Coronary artery (tissue), 2 donors: ENCODE results near the gene ZNF138.

ENCODE experiments used
- DNase-seq: peaks from one replicate; pipeline ENCODE4 v3.0.0-alpha.2; 2017; ENCODE audit warnings: low spot score
- H3K27ac ChIP-seq, 2 donors: fragments of 200-600 bp; sonication (generic); one replicate each; pipeline ENCODE4 v1.5.1; 2016 to 2019
- H3K4me3 ChIP-seq: fragments of 200-600 bp; sonication (generic); 2 replicates; pipeline ENCODE4 v1.5.1; 2016; ENCODE audit warnings: mild to moderate bottlenecking, moderate library complexity
- TF ChIP-seq, protein P1 (sequence below): fragments of 200-600 bp; sonication (generic); IDR thresholded peaks from one replicate; pipeline ENCODE4 v1.5.1; 2019; ENCODE audit warnings: antibody characterized with exemption

The ZNF138 gene

DNA sequence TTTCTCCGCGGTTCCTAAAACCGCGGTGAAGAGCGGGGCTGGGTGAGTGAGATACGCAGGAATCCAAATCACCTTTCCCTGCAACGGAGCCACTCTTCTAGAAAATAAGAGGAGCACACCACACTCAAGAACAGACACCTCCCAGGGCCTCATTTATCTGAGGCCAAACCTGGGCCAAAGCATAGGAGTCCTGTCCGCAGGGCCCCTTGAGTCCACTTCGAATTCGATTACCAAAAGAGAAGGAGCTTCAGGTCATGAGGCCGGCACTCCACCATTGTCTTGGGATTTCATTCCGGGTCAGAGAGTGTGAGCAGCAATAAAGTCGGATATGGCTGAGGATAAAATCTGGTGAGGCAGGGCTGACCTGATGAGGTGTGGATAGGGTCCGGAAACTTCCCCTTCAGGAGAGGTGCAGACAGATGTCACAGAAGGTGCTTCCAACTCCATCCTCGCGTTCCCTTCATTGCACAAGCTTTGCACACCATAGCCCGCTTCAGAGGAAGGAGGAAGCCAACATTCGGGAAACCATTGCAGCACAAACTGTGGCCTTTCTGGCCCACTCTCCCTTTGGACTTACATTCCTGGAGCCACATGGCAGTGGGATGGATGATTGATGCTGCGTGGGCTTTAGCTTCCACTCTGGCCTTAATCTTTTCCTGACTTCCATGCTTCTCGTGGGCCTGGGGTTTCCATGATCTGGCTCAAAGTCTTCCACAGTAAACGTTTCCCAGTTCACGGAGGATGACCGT is 81.6 kb downstream of the ZNF138 start:
- no peak for DNase-seq
- Histone ChIP-seq H3K27ac (no peak overlapping the region), H3K4me3 (no peak overlapping the region)
- TF ChIP-seq, protein P1, sequence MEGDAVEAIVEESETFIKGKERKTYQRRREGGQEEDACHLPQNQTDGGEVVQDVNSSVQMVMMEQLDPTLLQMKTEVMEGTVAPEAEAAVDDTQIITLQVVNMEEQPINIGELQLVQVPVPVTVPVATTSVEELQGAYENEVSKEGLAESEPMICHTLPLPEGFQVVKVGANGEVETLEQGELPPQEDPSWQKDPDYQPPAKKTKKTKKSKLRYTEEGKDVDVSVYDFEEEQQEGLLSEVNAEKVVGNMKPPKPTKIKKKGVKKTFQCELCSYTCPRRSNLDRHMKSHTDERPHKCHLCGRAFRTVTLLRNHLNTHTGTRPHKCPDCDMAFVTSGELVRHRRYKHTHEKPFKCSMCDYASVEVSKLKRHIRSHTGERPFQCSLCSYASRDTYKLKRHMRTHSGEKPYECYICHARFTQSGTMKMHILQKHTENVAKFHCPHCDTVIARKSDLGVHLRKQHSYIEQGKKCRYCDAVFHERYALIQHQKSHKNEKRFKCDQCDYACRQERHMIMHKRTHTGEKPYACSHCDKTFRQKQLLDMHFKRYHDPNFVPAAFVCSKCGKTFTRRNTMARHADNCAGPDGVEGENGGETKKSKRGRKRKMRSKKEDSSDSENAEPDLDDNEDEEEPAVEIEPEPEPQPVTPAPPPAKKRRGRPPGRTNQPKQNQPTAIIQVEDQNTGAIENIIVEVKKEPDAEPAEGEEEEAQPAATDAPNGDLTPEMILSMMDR, result no peak

DNA sequence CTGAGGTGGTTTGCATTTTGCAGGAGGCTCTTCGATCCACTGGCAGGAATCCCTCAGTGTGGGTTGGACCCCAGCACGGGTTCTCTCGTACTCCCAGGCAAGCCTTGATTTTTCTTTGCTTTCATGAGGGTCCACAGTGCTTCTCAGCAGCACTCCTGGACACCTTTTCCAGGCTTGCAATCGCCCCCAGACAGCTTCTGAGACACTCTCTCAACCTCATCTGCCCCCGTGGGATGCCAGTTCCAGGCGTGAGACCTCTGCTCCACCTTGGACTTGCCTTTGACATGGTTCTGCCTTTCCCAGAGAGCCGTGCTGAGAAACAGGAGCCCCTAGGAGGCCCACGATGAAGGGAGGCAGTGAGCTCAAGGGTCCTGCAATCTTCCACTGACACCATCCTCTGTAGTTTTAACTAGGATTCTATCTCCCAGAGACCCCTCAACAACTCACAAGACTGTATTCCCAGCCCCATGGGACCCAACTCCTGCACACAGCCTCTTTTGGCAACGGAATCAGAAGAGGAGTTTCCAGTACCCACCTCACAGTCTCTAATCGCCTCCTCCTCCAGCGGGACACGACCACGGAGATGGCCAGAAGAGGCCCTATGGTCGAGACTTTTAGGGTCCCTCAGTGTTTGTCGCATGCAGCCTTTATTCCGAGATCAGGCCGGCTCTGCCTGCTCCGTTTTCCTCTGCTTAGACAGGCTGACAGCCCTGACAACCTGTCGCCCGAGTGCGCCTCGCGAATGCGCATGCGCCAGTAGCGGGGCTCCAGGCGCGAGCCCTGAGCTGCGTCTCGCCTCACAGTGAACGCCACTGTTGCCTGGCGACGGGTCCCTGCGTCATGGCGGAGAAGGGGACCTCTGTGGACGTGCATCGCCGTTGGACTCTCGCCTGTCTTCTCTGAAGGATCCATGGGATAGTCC is 82.8 kb downstream of the ZNF138 start:
- TF ChIP-seq, protein P1, result no peak
- H3K27ac ChIP-seq, result no peak overlapping the region
- DNase-seq, result peak; percentile 73
- H3K4me3 ChIP-seq, result peak overlapping the region; percentile 63

DNA sequence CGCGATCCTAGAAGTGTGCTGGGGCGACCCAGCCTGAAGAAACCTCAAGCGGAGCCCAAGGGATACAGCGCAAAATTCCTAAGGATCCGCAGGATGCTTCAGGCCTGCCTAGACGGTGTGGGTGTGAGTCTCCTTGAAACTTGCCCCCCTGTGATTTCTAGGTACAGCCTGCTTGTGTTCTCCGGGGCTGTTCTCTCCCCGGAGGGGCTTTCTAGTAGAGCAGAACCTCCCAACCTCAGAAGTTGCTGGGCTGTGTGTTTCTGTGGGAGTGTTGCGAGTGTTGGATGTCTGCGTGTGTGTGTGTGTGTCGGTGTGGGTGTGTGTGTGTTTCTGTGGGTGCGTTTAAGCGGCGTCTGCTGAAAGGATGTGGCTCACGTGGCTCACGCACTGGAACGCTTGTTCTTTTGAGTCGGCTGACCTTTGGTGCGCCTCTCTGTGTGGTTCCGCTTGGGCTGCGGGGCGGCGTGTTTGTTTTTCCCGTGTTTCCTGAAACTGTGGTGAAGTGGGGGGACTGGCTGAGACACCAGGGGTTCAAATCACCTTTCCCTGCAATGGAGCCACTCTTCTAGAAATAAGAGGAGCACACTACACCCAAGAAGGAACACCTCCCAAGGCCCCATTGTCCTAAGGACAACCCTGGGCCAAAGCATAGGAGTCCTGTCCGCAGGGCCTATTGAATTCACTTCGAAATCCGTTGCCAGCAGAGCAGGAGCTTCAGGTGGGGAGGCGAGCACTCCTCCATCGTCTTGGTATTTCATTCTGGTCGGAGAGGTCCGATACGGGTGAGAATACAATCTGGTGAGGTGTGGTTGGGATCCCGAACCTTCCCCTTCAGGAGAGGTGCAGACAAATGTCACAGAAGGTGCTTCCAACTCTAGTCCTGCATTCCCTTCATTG is 83.7 kb downstream of the ZNF138 start:
- Histone ChIP-seq H3K4me3 (peak overlapping the region; percentile 63), H3K27ac (no peak overlapping the region)
- no peak for DNase-seq
- TF ChIP-seq, protein P1, result no peak

DNA sequence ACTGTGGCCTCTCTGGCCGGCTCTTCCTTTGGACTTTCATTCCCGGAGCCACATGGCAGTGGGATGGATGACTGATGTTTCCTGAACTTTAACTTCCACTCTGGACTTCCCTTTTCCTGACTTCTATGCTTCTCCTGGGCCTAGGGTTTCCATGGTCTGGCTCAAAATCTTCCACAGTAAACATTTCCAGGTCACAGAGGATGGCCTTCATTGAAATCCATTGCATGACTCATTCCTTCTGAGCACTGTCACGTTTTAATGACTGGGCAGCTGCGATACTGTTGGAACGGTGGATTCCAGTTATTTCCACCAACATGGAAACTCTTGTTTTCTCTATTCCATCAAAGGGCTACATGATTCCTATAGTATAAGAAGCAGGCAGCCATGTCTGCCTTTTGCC is 84.5 kb downstream of the ZNF138 start:
- TF ChIP-seq, protein P1, result no peak
- Histone ChIP-seq H3K4me3 (no peak overlapping the region), H3K27ac (no peak overlapping the region)
- no peak for DNase-seq

DNA sequence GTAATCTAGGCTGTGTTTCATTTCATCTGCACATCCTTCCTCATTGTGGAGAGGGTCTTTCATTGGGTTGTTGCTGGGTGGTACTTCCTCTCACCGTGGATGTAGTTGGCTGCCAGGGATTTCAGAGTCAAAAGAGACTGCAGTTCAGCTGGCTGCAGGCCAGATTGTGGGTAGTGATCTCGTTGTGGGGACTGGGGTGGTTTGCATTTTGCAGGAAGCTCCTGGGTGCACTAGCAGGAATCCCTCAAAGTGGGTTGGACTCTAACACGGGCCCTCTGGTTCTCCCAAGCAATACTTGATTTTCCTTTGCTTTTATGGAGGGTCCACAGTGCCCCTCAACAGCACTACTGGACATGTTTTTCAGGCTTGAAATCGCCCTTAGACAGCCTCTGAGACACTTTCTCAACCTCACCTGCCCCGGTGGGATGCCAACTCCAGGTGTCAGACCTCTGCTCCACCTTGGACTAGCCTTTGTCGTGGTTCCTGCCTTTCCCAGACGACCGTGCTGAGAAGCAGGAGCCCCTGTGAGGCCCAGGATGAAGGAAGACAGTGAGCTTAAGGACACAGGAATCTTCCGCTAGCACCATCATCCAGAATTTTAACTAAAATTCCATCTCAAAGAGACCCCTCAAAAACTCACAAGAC is 85.0 kb downstream of the ZNF138 start:
- no peak overlapping the region for H3K4me3 ChIP-seq
- TF ChIP-seq, protein P1, result no peak
- peak; percentile 63 for DNase-seq
- H3K27ac ChIP-seq, result no peak overlapping the region

DNA sequence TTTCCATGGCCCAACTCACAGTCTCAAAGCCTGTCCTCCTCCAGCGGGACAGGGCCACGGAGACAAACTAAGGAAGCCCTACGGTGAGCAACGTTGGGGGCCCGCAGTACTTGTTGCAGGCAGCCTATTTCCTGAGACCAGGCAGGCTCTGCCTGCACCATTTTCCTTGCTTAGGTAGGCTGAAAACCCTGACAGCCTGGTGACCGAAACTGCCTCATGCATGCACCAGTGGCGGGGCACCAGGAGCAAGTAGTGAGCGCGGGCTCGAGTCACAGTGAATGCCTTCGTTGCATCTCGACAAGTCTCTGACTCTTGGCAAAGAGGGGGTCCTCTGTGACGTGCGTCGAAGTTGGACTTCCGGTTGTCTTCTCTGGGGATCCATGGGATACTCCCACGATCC is 85.6 kb downstream of the ZNF138 start:
- no peak for DNase-seq
- no peak overlapping the region for H3K4me3 ChIP-seq

More for the DNA sequence above, 85.6 kb downstream of the ZNF138 start:
- no peak overlapping the region for H3K27ac ChIP-seq
- TF ChIP-seq, protein P1, result no peak
